Spleen (tissue), 11 donors: Measurements from ENCODE around the gene HDAC9. TPM values are rescaled to one million over a fixed set of nuclear protein-coding genes. Genes with fewer than 3 reads are reported as not detected.

Source experiments
- DNase-seq: peaks from one replicate; pipeline ENCODE4 v3.0.0-alpha.2; 2020
- H3K27ac ChIP-seq, 8 donors: fragments of 200-600 bp; sonication (generic) in 7 of 8; 1 replicate in 4 of 8; 2 replicates in 4 of 8; pipeline versions ENCODE4 v1.5.0 to v1.8.0; 2016 to 2021; ENCODE audit warnings: inconsistent platforms in 4 of 8, mild to moderate bottlenecking in 4 of 8, moderate library complexity in 1 of 8
- H3K27me3 ChIP-seq, 7 donors: fragments of 200-600 bp; sonication (generic) in 6 of 7; replicated peaks in 1 of 7; 1 replicate in 4 of 7; 2 replicates in 3 of 7; pipeline versions ENCODE4 v1.5.0 to v1.8.0; 2016 to 2021; ENCODE audit warnings: inconsistent platforms in 3 of 7, mild to moderate bottlenecking in 1 of 7
- H3K36me3 ChIP-seq, 6 donors: fragments of 200-600 bp; sonication (generic) in 5 of 6; 1 replicate in 4 of 6; 2 replicates in 2 of 6; pipeline versions ENCODE4 v1.5.0 to v1.8.0; 2016 to 2021; ENCODE audit warnings: inconsistent platforms in 2 of 6
- H3K4me1 ChIP-seq, 6 donors: fragments of 200-600 bp; sonication (generic) in 5 of 6; 1 replicate in 3 of 6; 2 replicates in 3 of 6; pipeline versions ENCODE4 v1.5.0 to v1.8.0; 2016 to 2021; ENCODE audit warnings: inconsistent platforms in 3 of 6
- H3K4me3 ChIP-seq, 8 donors: fragments of 200-600 bp; sonication (generic) in 7 of 8; 1 replicate in 4 of 8; 2 replicates in 4 of 8; pipeline versions ENCODE4 v1.5.0 to v1.8.0; 2016 to 2021; ENCODE audit warnings: inconsistent platforms in 4 of 8, mild to moderate bottlenecking in 4 of 8, moderate library complexity in 2 of 8
- H3K9me3 ChIP-seq, 8 donors: fragments of 200-600 bp; sonication (generic) in 7 of 8; 1 replicate in 4 of 8; 2 replicates in 4 of 8; pipeline versions ENCODE4 v1.5.0 to v1.8.0; 2016 to 2021; ENCODE audit warnings: inconsistent platforms in 4 of 8
- POLR2A ChIP-seq, 3 donors: fragments of 450-650 bp; IDR thresholded peaks; one replicate each; pipeline ENCODE4 v1.5.1; 2017; ENCODE audit warnings: antibody characterized with exemption in 3 of 3, mild to moderate bottlenecking in 1 of 3
- POLR2AphosphoS5 ChIP-seq, 3 donors: sonication (generic); formaldehyde crosslinking; IDR thresholded peaks; one replicate each; pipeline ENCODE4 v1.5.1; 2017; ENCODE audit warnings: antibody characterized with exemption in 3 of 3
- WGBS, 5 donors: extraction: QIAGEN DNeasy Blood & Tissue Kit in 3 of 5; methylation state at CpG; one replicate each; pipeline versions ENCODE4 v1.1.5 to v1.1.7; 2013 to 2018; 5-methylcytosine and 5-hydroxymethylcytosine counted together
- intact Hi-C: fragments of 100-400 bp; cut with DNase I; formaldehyde crosslinking; loops from one replicate; pipeline ENCODE4 v1.15.0; 2023; ENCODE audit warnings: low total_unique reads
- polyA plus RNA-seq, 3 donors: library from polyadenylated mRNA; stranded (reverse); fragments of 200-250 nt; gene quantifications; one replicate each; pipeline ENCODE4 v1.2.1, GENCODE V29; 2013
- total RNA-seq, 7 donors: library from RNA; depleted of rRNA in 3 of 7; stranded (reverse); fragments of >200 nt in 3 of 7; fragmentation: NEBNext Ultra II Directional in 4 of 7; extraction: Animal tissue kit (Norgen Biotek cat#: 25700) in 4 of 7; gene quantifications; one replicate each; pipeline versions ENCODE4 v1.1.0 to v1.2.1, GENCODE V29; 2016 to 2021
- TF ChIP-seq, protein P1 (sequence below), 11 experiments: fragments of 200-600 bp in 7 of 11; fragments of 450-650 bp in 4 of 11; sonication (generic) in 4 of 11; IDR thresholded peaks in 8 of 11; conservative IDR thresholded peaks in 3 of 11; 1 replicate in 7 of 11; 2 replicates in 4 of 11; pipeline versions ENCODE4 v1.4.0 to v1.8.0; 2016 to 2021; ENCODE audit warnings: antibody characterized with exemption in 11 of 11, inconsistent platforms in 4 of 11, mild to moderate bottlenecking in 1 of 11
- donor health status: healthy with polysubstance abuse.
- donor health status: DM: no; HTN: no; CAD: no; lungs with moderate emphysema.
- donor health status: DM: no; HTN: no; CAD: no.
- donor health status: Bipolar disorder and iron deficiency.
- donor health status: healthy.
- donor health status: DM: no; HTN: no; CAD: no.
- donor health status: DM: yes; HTN: yes; CAD: no.

The HDAC9 gene
- total and polyA plus RNA-seq, 10 donors: 15.9 to 100 (median 66.1) TPM

- intact Hi-C loops: no loop called here
- TF ChIP-seq POLR2A (IDR thresholded peaks at IDR 0.05) (no peak), POLR2AphosphoS5 (IDR thresholded peaks at IDR 0.05) (no peak)
- TF ChIP-seq, protein P1, sequence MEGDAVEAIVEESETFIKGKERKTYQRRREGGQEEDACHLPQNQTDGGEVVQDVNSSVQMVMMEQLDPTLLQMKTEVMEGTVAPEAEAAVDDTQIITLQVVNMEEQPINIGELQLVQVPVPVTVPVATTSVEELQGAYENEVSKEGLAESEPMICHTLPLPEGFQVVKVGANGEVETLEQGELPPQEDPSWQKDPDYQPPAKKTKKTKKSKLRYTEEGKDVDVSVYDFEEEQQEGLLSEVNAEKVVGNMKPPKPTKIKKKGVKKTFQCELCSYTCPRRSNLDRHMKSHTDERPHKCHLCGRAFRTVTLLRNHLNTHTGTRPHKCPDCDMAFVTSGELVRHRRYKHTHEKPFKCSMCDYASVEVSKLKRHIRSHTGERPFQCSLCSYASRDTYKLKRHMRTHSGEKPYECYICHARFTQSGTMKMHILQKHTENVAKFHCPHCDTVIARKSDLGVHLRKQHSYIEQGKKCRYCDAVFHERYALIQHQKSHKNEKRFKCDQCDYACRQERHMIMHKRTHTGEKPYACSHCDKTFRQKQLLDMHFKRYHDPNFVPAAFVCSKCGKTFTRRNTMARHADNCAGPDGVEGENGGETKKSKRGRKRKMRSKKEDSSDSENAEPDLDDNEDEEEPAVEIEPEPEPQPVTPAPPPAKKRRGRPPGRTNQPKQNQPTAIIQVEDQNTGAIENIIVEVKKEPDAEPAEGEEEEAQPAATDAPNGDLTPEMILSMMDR (IDR thresholded peaks at IDR 0.05 in 8 of 11, conservative IDR thresholded peaks at IDR 0.05 in 3 of 11): no peak
- Histone ChIP-seq H3K27ac (peak overlapping the region in 2 of 8 donors; percentile 15 to 19), H3K4me3 (peak overlapping the region in 1 of 8 donors; percentile 24), H3K4me1 (peaks cover 0 to 56% (median 23%) of the 10 kb centered on the region in 6 donors), H3K36me3 (peaks cover 0 to 14% (median 0%) of the 10 kb centered on the region in 6 donors), H3K9me3 (no peaks in the 10 kb centered on the region), H3K27me3 (no peaks in the 10 kb centered on the region)
- DNase-seq: no peak
- WGBS, 5 donors: 52 to 74% (median 67%) methylated on average over 1 of the region's 1 CpG
Observed at GRCh38 chr7:18572885-18573284, 77.3 kb downstream of the HDAC9 start.

- no peaks in the 10 kb centered on the region for H3K9me3 ChIP-seq
- intact Hi-C loops: no loop called here
- WGBS, 5 donors: 78 to 91% (median 82%) methylated on average over 20 of the region's 20 CpGs
- no peaks in the 10 kb centered on the region for H3K27me3 ChIP-seq
- H3K36me3 ChIP-seq: peaks cover 0 to 14% (median 0%) of the 10 kb centered on the region in 6 donors
- peaks cover 0 to 56% (median 23%) of the 10 kb centered on the region in 6 donors for H3K4me1 ChIP-seq
- peak overlapping the region in 3 of 8 donors; percentile 15 to 49 (median 19) for H3K27ac ChIP-seq
- peak; percentile 83 for DNase-seq
- H3K4me3 ChIP-seq: peak overlapping the region in 1 of 8 donors; percentile 24
- TF ChIP-seq POLR2A (IDR thresholded peaks at IDR 0.05) (no peak), POLR2AphosphoS5 (IDR thresholded peaks at IDR 0.05) (peak in 2 of 3 donors; percentile 44 to 50)
- TF ChIP-seq, protein P1 (IDR thresholded peaks at IDR 0.05 in 8 of 11, conservative IDR thresholded peaks at IDR 0.05 in 3 of 11): no peak
Observed at GRCh38 chr7:18573410-18574234, 78.1 kb downstream of the HDAC9 start.

- TF ChIP-seq POLR2A (IDR thresholded peaks at IDR 0.05) (no peak), POLR2AphosphoS5 (IDR thresholded peaks at IDR 0.05) (no peak)
- TF ChIP-seq, protein P1 (IDR thresholded peaks at IDR 0.05 in 8 of 11, conservative IDR thresholded peaks at IDR 0.05 in 3 of 11): no peak
- peaks cover 0 to 56% (median 23%) of the 10 kb centered on the region in 6 donors for H3K4me1 ChIP-seq
- no peaks in the 10 kb centered on the region for H3K9me3 ChIP-seq
- H3K27ac ChIP-seq: no peak overlapping the region
- H3K4me3 ChIP-seq: no peak overlapping the region
- 88 to 96% (median 90%) methylated on average over 5 to 7 of the region's 7 CpGs for WGBS, 5 donors
- intact Hi-C loops: no loop called here
- no peaks in the 10 kb centered on the region for H3K27me3 ChIP-seq
- no peak for DNase-seq
- peaks cover 0 to 14% (median 0%) of the 10 kb centered on the region in 6 donors for H3K36me3 ChIP-seq
Observed at GRCh38 chr7:18574235-18574540, 78.6 kb downstream of the HDAC9 start.

- TF ChIP-seq, protein P1 (IDR thresholded peaks at IDR 0.05 in 8 of 11, conservative IDR thresholded peaks at IDR 0.05 in 3 of 11): no peak
- TF ChIP-seq POLR2AphosphoS5 (IDR thresholded peaks at IDR 0.05): peak in 1 of 3 donors; percentile 38
- no peaks in the 10 kb centered on the region for H3K9me3 ChIP-seq
- H3K27ac ChIP-seq: no peak overlapping the region
- H3K4me1 ChIP-seq: peaks cover 0 to 56% (median 23%) of the 10 kb centered on the region in 6 donors
- DNase-seq: peak; percentile 73
- H3K4me3 ChIP-seq: no peak overlapping the region
- H3K27me3 ChIP-seq: no peaks in the 10 kb centered on the region
- 89 to 97% (median 94%) methylated on average over 12 to 14 of the region's 14 CpGs for WGBS, 5 donors
- H3K36me3 ChIP-seq: peaks cover 0 to 14% (median 0%) of the 10 kb centered on the region in 6 donors
- intact Hi-C loops: no loop called here
Observed at GRCh38 chr7:18574676-18575075, 79.1 kb downstream of the HDAC9 start.
